Bronchial epithelial cell (primary cell): Measurements from ENCODE around the gene RETREG3. TPM values are rescaled to one million over a fixed set of nuclear protein-coding genes. Genes with fewer than 3 reads are reported as not detected.

Experiments
- DNase-seq: peaks from one replicate; pipeline ENCODE4 v3.0.0-alpha.2; 2010; ENCODE audit warnings: low read depth
- FAIRE-seq: peaks from 2 replicates; lab custom pipeline; 2011; peaks lifted over from hg19 to GRCh38; lab: Jason Lieb, UNC
- H3K27me3 ChIP-seq: 2 replicates; pipeline ENCODE4 v1.5.1; 2011; ENCODE audit warnings: low read length; ENCODE audit not compliant: control insufficient read depth, insufficient read depth
- H3K36me3 ChIP-seq: 2 replicates; pipeline ENCODE4 v1.5.1; 2011; ENCODE audit warnings: low read length; ENCODE audit not compliant: control insufficient read depth, insufficient read depth
- H3K4me3 ChIP-seq: 2 replicates; pipeline ENCODE4 v1.5.1; 2011; ENCODE audit warnings: mild to moderate bottlenecking, low read depth, low read length, control low read depth
- total RNA-seq: library from RNA; depleted of rRNA; stranded (reverse); fragments of >200 nt; gene quantifications from 2 replicates; pipeline ENCODE4 v1.2.1, GENCODE V29; 2014
- TF ChIP-seq, protein P1 (sequence below): IDR thresholded peaks from 2 replicates; pipeline ENCODE4 v1.5.1; 2011; ENCODE audit warnings: mild to moderate bottlenecking, moderate library complexity, low read length, control low read depth, inconsistent platforms; ENCODE audit not compliant: insufficient read depth, severe bottlenecking

The RETREG3 gene
- total RNA-seq, 1 donor from 2014 or later, result 66.1 TPM

DNA sequence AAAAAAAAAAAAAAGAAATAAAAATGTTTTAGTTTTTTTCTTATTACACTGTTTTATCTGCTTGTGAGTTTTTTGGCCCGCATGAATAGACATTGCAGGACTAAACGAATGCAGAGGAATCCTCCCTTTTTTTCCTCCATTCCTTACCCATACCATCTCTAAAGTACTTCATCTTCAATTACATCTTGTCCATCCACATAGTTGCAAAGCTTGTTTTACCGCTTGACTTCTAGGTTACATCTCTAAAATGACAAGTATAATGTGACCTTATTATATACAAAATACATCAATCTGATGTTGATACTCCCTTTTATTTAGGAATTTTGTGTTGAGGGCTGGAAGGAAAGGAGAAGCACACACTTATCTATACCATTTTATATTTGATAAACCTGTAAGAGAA is 12.8 kb downstream of the RETREG3 start:
- no peak for FAIRE-seq
- DNase-seq, result no peak
- no peaks in the 10 kb centered on the region for H3K27me3 ChIP-seq
- TF ChIP-seq, protein P1, sequence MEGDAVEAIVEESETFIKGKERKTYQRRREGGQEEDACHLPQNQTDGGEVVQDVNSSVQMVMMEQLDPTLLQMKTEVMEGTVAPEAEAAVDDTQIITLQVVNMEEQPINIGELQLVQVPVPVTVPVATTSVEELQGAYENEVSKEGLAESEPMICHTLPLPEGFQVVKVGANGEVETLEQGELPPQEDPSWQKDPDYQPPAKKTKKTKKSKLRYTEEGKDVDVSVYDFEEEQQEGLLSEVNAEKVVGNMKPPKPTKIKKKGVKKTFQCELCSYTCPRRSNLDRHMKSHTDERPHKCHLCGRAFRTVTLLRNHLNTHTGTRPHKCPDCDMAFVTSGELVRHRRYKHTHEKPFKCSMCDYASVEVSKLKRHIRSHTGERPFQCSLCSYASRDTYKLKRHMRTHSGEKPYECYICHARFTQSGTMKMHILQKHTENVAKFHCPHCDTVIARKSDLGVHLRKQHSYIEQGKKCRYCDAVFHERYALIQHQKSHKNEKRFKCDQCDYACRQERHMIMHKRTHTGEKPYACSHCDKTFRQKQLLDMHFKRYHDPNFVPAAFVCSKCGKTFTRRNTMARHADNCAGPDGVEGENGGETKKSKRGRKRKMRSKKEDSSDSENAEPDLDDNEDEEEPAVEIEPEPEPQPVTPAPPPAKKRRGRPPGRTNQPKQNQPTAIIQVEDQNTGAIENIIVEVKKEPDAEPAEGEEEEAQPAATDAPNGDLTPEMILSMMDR, result no peak
- no peak overlapping the region for H3K4me3 ChIP-seq
- H3K36me3 ChIP-seq, result peaks cover 3% of the 10 kb centered on the region

DNA sequence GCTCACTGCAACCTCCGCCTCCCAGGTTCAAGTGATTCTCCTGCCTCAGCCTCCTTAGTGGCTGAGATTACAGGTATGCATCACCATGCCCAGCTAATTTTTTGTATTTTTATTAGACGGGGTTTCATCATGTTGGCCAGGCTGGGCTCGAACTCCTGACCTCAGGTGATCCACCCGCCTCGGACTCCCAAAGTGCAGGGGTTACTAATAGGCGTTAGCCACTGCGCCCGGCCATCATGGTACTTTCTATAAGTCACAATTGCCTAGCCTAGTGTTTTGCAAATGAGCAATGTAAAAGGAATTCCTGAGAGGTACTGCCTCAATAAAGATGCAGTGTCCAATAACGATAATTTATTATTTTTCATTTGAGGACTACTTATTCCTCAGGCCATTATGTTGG is 17.8 kb downstream of the RETREG3 start:
- H3K36me3 ChIP-seq, result peaks cover 3% of the 10 kb centered on the region
- FAIRE-seq, result no peak

DNA sequence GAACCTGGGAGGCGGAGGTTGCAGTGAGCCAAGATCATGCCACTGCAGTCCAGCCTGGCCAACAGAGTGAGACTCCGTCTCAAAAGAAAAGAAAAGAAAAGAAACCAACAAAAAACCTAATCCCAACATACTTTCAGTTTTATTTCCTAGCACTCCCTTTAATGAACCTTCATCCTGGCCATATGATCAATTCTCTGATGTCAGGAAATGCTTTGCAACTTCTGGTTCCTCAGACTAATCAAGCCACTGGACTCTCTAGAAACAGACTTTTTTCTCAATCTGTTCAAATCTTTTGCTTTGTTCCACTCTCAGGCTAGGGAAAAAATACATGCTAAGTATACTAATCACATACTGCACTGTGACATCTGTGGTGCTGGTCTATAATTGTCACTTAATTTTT is 18.3 kb downstream of the RETREG3 start:
- H3K27me3 ChIP-seq, result no peaks in the 10 kb centered on the region
- FAIRE-seq (no peak), DNase-seq (no peak)
- H3K4me3 ChIP-seq, result no peak overlapping the region
- H3K36me3 ChIP-seq, result peaks cover 5% of the 10 kb centered on the region
- TF ChIP-seq, protein P1, result no peak

More for the DNA sequence above, 17.8 kb downstream of the RETREG3 start:
- Histone ChIP-seq H3K27me3 (no peaks in the 10 kb centered on the region), H3K4me3 (no peak overlapping the region)
- TF ChIP-seq, protein P1, result no peak
- DNase-seq, result no peak

DNA sequence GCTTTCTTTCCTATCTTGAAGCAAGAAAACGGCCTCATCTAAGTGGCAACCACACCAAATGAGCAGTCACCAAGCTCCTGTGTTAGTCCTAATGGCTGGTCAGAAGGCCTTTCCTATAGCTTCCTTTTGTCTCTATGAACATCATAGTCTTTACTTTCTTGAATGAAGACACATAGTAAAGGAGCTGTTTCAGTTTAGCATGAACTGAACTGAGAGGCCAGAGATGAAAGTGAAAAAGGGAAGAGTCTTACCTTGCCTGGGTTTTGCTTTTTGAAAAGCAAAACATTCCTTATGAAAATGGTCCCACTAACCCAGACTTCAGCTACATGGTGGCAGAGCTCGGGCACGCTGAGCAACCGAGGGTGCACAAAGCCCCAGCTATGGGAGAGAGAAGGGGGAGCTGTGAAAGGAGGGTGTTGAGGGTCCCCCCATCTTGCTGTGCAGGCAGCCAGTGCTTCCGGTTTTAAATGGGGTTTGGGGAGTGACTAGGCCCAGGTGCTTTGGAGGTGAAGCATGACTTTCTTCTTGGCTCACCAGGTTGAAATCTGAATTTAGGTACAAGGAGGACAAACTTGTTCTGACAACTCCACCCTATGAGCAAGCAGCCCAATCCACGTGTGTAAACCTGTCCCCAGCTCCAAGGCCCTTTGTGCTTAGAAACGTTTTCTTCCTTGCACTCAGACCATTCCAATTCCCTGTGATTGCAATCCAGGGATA is 22.5 kb downstream of the RETREG3 start:
- Histone ChIP-seq H3K27me3 (no peaks in the 10 kb centered on the region), H3K4me3 (no peak overlapping the region), H3K36me3 (peaks cover 18% of the 10 kb centered on the region)
- DNase-seq, result peak; percentile 98
- FAIRE-seq, result peak; percentile 89
- TF ChIP-seq, protein P1, result no peak

DNA sequence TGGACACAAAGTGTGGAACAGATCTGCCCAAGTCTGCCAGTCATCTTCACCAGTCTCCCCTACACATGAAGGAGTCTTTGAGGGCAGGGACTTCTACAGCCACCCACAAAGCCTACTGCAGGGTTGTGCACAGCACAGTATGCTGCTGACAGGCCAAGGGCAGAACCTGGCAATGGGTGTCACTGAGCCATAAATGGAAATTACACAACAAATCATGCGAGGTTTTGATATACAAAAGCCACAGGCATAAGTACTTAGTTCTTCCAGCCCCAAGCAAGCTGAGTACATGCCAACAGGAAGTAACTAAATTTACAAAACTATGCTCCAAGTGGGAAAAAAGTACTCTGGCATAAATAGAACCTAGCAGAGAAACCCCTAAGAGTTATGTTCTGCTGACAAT is 23.8 kb downstream of the RETREG3 start:
- Histone ChIP-seq H3K36me3 (peaks cover 15% of the 10 kb centered on the region), H3K27me3 (no peaks in the 10 kb centered on the region), H3K4me3 (no peak overlapping the region)
- no peak for FAIRE-seq
- TF ChIP-seq, protein P1, result no peak
- no peak for DNase-seq

DNA sequence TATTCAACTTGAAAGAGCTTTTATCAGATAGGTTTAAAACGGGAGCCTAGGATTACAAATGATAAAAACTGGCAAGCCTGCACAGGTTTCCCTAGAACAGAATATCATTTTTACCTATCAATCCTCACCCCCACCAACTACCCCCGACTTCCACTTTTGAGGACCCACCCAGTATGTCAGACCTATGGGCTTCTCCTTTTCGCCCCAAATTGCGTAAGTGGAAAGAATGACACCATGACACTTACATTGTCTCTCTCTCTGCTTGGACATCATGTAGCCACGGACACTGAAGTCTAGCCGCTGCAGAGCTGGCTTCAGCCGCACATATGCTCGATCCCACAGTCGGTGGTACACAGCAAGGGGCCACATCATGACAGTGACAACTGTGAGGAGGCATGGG is 24.3 kb downstream of the RETREG3 start:
- no peak for FAIRE-seq
- no peak for DNase-seq
- TF ChIP-seq, protein P1, result no peak
- no peak overlapping the region for H3K4me3 ChIP-seq
- H3K27me3 ChIP-seq, result no peaks in the 10 kb centered on the region
- peaks cover 15% of the 10 kb centered on the region for H3K36me3 ChIP-seq
